Mucosa of stomach (tissue), 1 donor: ENCODE data around the gene CLEC10A.
"Not testable (repeated sequence)": the region's sequence is repeated elsewhere in the genome, so short reads cannot be mapped to it uniquely, and the experiment has no call there.

ENCODE experiments used
- H3K27me3 ChIP-seq: one replicate; pipeline ENCODE4 v1.7.0; 2013; ENCODE audit warnings: mild to moderate bottlenecking, low read length; ENCODE audit not compliant: control insufficient read depth, insufficient read depth
- H3K36me3 ChIP-seq: one replicate; pipeline ENCODE4 v1.7.0; 2013; ENCODE audit warnings: low read length; ENCODE audit not compliant: control insufficient read depth, insufficient read depth
- H3K4me1 ChIP-seq: one replicate; pipeline ENCODE4 v1.7.0; 2013; ENCODE audit warnings: mild to moderate bottlenecking, low read length; ENCODE audit not compliant: control insufficient read depth, insufficient read depth
- H3K4me3 ChIP-seq: one replicate; pipeline ENCODE4 v1.7.0; 2013; ENCODE audit warnings: low read length
- H3K9ac ChIP-seq: one replicate; pipeline ENCODE4 v1.7.0; 2013; ENCODE audit warnings: mild to moderate bottlenecking, low read length, moderate library complexity
- H3K9me3 ChIP-seq: one replicate; pipeline ENCODE4 v1.7.0; 2013; ENCODE audit warnings: mild to moderate bottlenecking, low read length, moderate library complexity; ENCODE audit not compliant: control insufficient read depth
- donor health status: Pancreatic carcinoma.

CLEC10A gene

GRCh38 chr17:7079581-7080455 lies at the start of gene CLEC10A:
CLEC10A (minus strand) TSS chr17:7080251; CDS start chr17:7078812, 1,439 bp downstream.
- Histone ChIP-seq H3K4me3 (no peak within 1 kb of the TSS), H3K27me3 (peaks cover 3% of the 10 kb centered on the region), H3K36me3 (no peaks in the 10 kb centered on the region), H3K9ac (no peak within 1 kb of the TSS), H3K9me3 (no peaks in the 10 kb centered on the region), H3K4me1 (no peaks in the 10 kb centered on the region)

GRCh38 chr17:7129311-7129710 lies 49.3 kb upstream of the CLEC10A start:
- no peak overlapping the region for H3K4me3 ChIP-seq
- no peaks in the 10 kb centered on the region for H3K9me3 ChIP-seq
- H3K9ac ChIP-seq, result no peak overlapping the region
- no peaks in the 10 kb centered on the region for H3K27me3 ChIP-seq
- no peaks in the 10 kb centered on the region for H3K4me1 ChIP-seq
- H3K36me3 ChIP-seq, result no peaks in the 10 kb centered on the region

GRCh38 chr17:7128160-7128559 lies 48.1 kb upstream of the CLEC10A start:
- Histone ChIP-seq H3K9ac (no peak overlapping the region), H3K36me3 (no peaks in the 10 kb centered on the region), H3K27me3 (no peaks in the 10 kb centered on the region), H3K4me1 (no peaks in the 10 kb centered on the region), H3K4me3 (no peak overlapping the region), H3K9me3 (no peaks in the 10 kb centered on the region)

GRCh38 chr17:7127501-7127900 lies 47.5 kb upstream of the CLEC10A start:
- not testable (repeated sequence) for H3K9me3 ChIP-seq, H3K9ac ChIP-seq, H3K4me1 ChIP-seq, H3K27me3 ChIP-seq, H3K36me3 ChIP-seq, H3K4me3 ChIP-seq

DNA sequence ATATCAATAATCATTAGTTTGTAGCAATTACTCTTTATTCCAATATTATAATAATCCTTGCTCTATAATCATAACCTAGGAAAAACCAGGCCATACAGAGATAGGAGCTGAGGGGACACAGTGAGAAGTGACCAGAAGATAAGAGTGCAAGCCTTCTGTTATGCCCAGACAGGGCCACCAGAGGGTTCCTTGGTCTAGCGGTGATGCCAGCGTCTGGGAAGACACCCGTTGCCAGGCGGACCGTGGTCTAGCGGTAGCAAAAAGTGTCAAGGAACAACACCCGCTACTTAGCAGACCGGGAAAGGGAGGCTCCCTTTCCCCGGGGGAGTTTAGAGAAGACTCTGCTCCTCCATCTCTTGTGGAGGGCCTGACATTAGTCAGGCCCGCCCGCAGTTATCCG lies 46.3 kb upstream of the CLEC10A start:
- H3K9ac ChIP-seq, H3K9me3 ChIP-seq, H3K36me3 ChIP-seq, H3K4me1 ChIP-seq, H3K27me3 ChIP-seq, H3K4me3 ChIP-seq: not testable (repeated sequence)

- no peak overlapping the region for H3K4me3 ChIP-seq
- H3K4me1 ChIP-seq, result no peaks in the 10 kb centered on the region
- H3K9ac ChIP-seq, result no peak overlapping the region
- no peaks in the 10 kb centered on the region for H3K27me3 ChIP-seq
- H3K36me3 ChIP-seq, result no peaks in the 10 kb centered on the region
- no peaks in the 10 kb centered on the region for H3K9me3 ChIP-seq
Observed at GRCh38 chr17:7124923-7125322, 44.9 kb upstream of the CLEC10A start.

- Histone ChIP-seq H3K27me3 (no peaks in the 10 kb centered on the region), H3K9ac (no peak overlapping the region), H3K4me3 (no peak overlapping the region), H3K4me1 (no peaks in the 10 kb centered on the region), H3K36me3 (no peaks in the 10 kb centered on the region), H3K9me3 (no peaks in the 10 kb centered on the region)
Observed at GRCh38 chr17:7123844-7124243, 43.8 kb upstream of the CLEC10A start.

- no peak overlapping the region for H3K9ac ChIP-seq
- no peaks in the 10 kb centered on the region for H3K9me3 ChIP-seq
- no peaks in the 10 kb centered on the region for H3K27me3 ChIP-seq
- H3K36me3 ChIP-seq, result no peaks in the 10 kb centered on the region
- H3K4me1 ChIP-seq, result no peaks in the 10 kb centered on the region
- no peak overlapping the region for H3K4me3 ChIP-seq
Observed at GRCh38 chr17:7122381-7122780, 42.3 kb upstream of the CLEC10A start.

GRCh38 chr17:7120635-7121034 lies 40.6 kb upstream of the CLEC10A start:
- not testable (repeated sequence) for H3K4me3 ChIP-seq, H3K9ac ChIP-seq, H3K9me3 ChIP-seq, H3K4me1 ChIP-seq, H3K27me3 ChIP-seq, H3K36me3 ChIP-seq

GRCh38 chr17:7120123-7120522 lies 40.1 kb upstream of the CLEC10A start:
- H3K36me3 ChIP-seq, result no peaks in the 10 kb centered on the region
- H3K27me3 ChIP-seq, result no peaks in the 10 kb centered on the region
- H3K4me3 ChIP-seq, result no peak overlapping the region
- no peaks in the 10 kb centered on the region for H3K4me1 ChIP-seq
- no peak overlapping the region for H3K9ac ChIP-seq
- H3K9me3 ChIP-seq, result no peaks in the 10 kb centered on the region

- Histone ChIP-seq H3K4me1 (no peaks in the 10 kb centered on the region), H3K9me3 (no peaks in the 10 kb centered on the region), H3K36me3 (no peaks in the 10 kb centered on the region), H3K9ac (no peak overlapping the region), H3K4me3 (no peak overlapping the region), H3K27me3 (no peaks in the 10 kb centered on the region)
Observed at GRCh38 chr17:7119314-7119713, 39.3 kb upstream of the CLEC10A start.

GRCh38 chr17:7114875-7115614 lies 35.0 kb upstream of the CLEC10A start:
- Histone ChIP-seq H3K4me3 (no peak overlapping the region), H3K9ac (no peak overlapping the region), H3K36me3 (no peaks in the 10 kb centered on the region), H3K4me1 (no peaks in the 10 kb centered on the region), H3K27me3 (peaks cover 4% of the 10 kb centered on the region), H3K9me3 (no peaks in the 10 kb centered on the region)
